GM13977 (cell line): ENCODE results near the gene PTRH2.
"Not testable (repeated sequence)": the region's sequence is repeated elsewhere in the genome, so short reads cannot be mapped to it uniquely, and the experiment has no call there.

ENCODE experiments used
- DNase-seq: peaks from one replicate; pipeline ENCODE4 v3.0.0; 2012; ENCODE audit warnings: low spot score
- CTCF ChIP-seq: IDR thresholded peaks from 2 replicates; pipeline ENCODE4 v1.5.1; 2012; ENCODE audit warnings: mild to moderate bottlenecking, control low read depth; ENCODE audit not compliant: insufficient read depth; ENCODE audit errors: extremely low read depth, missing control alignments
- in situ Hi-C: fragments of 300-500 bp; cut with MboI; formaldehyde crosslinking; loops from one replicate; pipeline ENCODE4 v1.12.0; 2022; ENCODE audit warnings: low sequenced_read_pairs, low pct_unique_long_range_greater_than_20kb, mixed read lengths, inconsistent platforms; ENCODE audit not compliant: unreplicated experiment

Gene PTRH2

GRCh38 chr17:59669944-59670343 is 37.3 kb downstream of the PTRH2 start:
- DNase-seq: peak; percentile 12
- TF ChIP-seq CTCF: no peak
- in situ Hi-C loops: no loop called here

DNA sequence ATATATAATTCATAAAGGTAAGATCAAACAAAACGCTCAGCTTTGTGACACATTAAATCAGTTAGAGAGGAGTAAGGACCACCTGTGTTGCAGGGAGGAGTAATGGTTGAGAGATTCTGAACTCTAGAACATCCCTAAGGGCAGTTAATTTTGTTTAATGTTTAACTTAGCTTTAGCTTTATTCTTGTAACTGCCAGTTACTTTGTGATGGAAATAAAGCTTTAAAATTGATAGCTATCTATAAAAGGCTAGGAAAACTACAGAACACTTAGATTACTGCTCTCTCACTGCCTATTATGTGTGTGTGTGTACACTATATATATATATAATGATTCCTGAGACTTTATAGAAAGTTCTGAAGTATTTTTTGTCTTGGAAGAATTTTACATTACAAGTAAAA is 37.8 kb downstream of the PTRH2 start:
- DNase-seq: no peak
- in situ Hi-C loops: no loop called here
- TF ChIP-seq CTCF: no peak

DNA sequence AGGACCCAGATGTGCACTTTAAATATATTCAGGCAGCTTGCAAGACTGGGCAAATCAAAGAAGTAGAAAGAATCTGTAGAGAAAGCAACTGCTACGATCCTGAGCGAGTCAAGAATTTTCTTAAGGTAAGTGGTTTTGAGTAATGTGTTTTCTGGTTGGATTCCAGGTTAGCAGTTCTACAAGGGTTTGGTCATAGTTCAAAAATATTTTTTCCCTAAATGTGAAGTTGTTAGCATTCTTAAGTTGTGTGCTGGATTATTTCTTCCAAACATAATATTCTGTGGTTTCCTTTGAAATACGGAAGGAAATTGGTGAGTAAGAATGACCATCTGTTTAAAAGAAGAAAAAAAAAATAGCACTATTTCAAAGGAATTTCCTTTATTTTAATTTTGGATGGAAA is 38.4 kb downstream of the PTRH2 start:
- no peak for TF ChIP-seq CTCF
- DNase-seq: no peak
- in situ Hi-C loops: no loop called here

- no peak for DNase-seq
These were observed 41.0 kb downstream of the PTRH2 start for GRCh38 chr17:59666235-59666634.

GRCh38 chr17:59656624-59657023 is 50.6 kb downstream of the PTRH2 start:
- in situ Hi-C loops, DNase-seq: not testable (repeated sequence)

More at GRCh38 chr17:59666235-59666634, 41.0 kb downstream of the PTRH2 start:
- in situ Hi-C loops: no loop called here
- TF ChIP-seq CTCF: no peak

GRCh38 chr17:59652119-59652518 is 55.1 kb downstream of the PTRH2 start:
- in situ Hi-C loops: no loop called here
- DNase-seq: no peak
- TF ChIP-seq CTCF: no peak

DNA sequence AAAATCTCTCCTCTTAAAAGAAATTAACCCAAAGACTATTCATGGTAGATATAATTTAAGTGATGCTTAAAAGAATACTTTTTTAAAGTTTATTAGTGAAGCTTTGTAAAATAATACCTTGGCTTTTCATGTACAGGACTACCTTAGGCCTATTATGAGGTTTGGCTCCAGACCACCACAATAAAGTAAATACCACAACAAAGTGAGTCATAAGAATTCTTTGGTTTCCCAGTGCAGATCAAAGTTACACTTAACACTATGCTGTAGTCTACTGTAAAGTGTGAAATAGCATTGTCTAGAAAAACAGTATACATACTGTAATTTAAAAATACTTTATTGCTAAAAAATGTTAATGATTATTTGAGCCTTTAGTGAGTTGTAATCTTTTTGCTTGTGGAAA is 55.9 kb downstream of the PTRH2 start:
- in situ Hi-C loops: no loop called here
- DNase-seq: no peak
- TF ChIP-seq CTCF: no peak
